GM21528 (cell line): Measurements from ENCODE around the gene CACNA1A.
"Not testable (repeated sequence)": the region's sequence is repeated elsewhere in the genome, so short reads cannot be mapped to it uniquely, and the experiment has no call there.

Source experiments
- ATAC-seq: cut with Tn5 transposase; IDR thresholded peaks from one replicate; pipeline ENCODE4 v1.9.1; 2021; ENCODE audit warnings: mild to moderate bottlenecking, moderate library complexity; ENCODE audit not compliant: unreplicated experiment, low FRiP score

The CACNA1A gene

DNA sequence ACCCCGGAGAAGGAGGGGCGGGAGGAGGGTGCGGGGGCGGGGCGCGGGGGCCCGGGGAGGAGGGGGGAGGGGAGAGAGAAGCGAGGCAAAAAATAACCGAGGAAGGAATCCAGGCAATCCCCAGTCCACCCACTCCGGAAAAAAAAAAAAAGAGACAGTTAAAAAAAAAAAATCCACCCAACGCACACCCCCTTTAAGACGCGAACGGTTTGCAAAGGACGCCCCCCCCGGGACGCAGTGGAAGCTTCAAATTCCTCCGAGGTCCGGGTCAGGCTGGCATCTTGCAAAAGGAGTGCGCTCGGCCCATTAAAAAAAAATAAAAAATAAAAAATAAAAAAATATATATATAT is at the start of gene CACNA1A:
Gene CACNA1A (minus strand): TSS at position 9 of the 350 bp plus-strand sequence. CDS start 255 bp downstream, outside the sequence.
- no peak for ATAC-seq

- no peak for ATAC-seq
Observed at GRCh38 chr19:13554506-13555240, 48.4 kb upstream of the CACNA1A start.

DNA sequence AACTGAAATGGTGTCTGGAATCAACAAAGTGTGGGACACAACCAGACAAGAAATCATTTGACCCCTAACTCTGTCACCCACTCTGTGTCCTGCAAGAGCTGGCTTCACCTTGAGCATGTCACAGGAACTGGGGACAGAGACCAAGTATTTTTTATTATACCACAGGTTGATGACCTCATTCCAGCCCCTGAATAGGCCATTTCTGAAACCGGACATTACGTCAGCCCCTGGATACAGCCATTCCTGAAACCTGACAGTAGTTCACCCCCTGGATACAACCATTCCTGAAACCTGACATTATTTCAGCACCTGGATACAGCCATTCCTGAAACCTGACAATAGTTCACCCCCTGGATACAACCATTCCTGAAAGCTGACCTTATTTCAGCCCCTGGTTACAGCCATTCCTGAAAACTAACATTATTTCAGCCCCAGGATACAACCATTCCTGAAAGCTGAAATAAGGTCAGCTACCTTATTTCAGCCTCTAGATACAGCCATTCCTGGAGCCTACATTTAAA is 47.7 kb upstream of the CACNA1A start:
- no peak for ATAC-seq

DNA sequence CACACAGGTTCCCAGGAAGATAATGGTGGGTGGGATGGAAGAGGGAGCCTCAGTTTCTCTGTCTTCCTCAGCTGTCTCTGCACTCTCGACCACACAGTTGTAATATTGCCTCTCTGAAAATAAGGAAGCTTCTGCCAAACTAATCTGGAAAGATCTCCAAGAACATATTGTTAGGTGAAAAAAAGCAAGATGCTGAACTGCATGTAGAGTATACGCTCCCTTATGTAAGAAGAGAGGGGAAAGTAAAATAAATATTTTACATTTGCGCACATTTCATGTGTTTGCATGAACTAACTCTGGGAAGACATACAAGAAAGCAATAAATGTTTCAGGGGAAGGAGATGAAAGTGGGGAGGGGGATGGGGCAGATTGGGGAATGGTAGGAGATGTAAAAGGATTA is 41.9 kb upstream of the CACNA1A start:
- ATAC-seq: no peak

DNA sequence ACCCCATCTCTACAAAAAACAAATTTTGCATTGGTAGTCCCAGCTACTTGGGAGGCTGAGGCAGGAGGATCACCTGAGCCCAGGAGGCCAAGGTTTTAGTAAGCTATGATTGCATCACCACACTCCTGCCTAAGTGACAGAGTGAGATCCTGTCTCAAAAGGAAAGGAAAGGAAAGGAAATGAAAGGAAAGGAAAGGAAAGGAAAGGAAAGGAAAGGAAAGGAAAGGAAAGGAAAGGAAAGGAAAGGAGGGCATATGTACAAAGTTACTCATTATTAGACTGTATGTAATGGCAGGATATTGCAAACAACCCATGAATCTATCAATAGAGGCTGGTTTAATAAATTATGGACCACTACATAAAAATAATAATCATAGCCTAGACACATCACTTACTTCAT is 40.8 kb upstream of the CACNA1A start:
- ATAC-seq: no peak

DNA sequence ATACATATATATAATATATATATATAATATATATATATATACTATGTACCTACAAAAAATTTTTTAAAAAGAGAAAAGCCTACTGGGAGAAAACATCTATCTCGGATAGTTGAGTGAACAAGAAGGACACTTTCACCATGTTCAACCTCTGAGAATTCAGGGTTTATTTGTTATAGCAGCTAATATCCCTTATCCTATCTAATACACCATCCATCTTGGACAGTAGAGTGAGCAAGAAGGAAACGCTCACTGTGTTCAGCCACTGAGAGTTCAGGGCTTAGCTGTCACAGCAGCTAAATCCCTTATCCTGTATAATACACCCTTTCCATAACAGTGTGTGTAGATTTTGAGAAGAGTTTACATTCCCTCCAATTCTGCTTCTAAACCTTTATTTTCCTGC is 38.1 kb upstream of the CACNA1A start:
- no peak for ATAC-seq

- no peak for ATAC-seq
Observed at GRCh38 chr19:13541554-13541953, 35.3 kb upstream of the CACNA1A start.

GRCh38 chr19:13539332-13539731 is 33.1 kb upstream of the CACNA1A start:
- ATAC-seq: no peak

DNA sequence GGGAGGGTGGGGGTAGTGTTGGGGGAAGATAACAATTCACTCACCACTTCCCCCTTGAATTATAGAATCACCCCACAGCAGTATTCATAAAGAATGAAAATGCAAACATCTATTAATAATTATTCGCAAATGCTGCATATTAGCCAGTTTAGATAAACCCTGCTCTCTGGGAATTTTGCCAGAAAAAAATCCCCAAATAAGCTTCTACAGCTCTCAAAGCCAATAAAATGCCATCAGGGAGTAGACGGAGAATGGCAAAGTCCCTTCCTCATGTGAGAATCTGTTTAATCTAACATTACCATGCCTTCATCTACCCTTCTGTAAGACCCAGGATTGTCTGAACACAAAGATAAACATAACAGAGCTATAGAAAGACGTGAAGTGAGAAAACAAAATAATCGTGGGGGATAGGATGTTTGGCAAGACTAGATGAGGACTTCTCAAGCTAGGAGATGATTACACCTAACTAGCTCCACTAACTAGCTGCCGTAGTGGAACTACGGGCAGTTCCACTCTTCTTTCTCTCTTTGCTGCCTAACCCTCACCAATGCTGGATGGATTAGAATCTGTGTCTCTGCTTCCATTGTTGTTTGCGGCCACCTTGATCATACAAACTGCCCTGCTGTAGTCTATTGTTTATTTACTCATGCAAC is 32.4 kb upstream of the CACNA1A start:
- ATAC-seq: no peak

DNA sequence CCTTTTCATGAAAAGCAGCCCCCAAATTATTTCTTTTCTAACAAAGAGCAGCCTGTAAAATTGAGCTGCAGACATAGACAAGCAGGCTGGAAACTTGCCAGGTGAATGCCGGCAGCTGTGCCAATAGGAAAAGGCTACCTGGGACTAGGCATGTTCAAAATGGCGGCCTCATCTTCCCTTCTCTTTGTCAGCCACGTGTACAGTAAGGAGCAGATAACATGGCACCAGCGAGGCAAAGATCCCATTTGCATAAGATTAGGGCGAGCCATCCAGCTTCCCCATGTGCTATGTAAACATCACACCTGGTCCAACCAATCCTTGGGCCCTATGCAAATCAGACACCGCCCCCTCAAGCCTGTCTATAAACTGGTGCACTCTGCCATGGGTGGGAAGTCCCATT is 31.2 kb upstream of the CACNA1A start:
- no peak for ATAC-seq

DNA sequence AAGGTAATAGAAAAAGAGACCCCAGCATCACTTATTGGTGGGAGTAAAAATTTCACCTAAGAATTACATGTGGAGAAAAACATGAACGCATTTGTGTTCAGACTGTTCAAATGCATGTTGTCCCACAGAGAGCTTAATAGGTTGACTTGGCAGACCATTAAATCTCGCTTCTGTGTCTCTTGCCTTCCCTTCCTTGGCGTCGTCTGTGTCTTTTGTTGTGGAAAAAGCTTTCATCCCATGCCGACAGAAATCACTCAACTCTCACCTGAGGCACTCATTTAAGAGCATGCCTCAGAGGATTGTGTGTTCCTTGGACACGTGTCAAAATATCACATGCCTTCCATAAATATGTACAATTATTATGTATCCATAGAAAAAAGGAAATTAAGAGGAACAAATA is 24.4 kb upstream of the CACNA1A start:
- no peak for ATAC-seq

GRCh38 chr19:13529721-13530120 is 23.4 kb upstream of the CACNA1A start:
- ATAC-seq: not testable (repeated sequence)

- ATAC-seq: no peak
Observed at GRCh38 chr19:13526552-13526951, 20.3 kb upstream of the CACNA1A start.

DNA sequence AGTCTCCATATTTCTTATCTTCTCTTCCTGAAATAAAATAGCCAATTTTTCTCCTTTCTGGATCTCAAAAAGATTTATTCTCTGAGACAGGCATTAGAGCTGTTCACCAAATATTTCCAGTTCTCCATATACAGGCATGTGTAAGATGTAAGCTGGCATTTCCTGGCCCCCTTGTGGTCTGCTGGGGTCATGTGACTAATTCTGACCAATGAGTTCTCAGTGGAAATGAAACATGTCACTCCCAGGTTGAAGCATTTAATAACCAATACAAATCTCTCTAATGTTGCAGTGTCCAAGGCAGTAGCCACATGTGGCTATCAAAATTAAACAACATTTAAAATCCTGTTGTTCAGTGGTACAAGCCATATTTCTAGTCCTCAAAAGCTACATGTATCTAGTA is 14.8 kb upstream of the CACNA1A start:
- ATAC-seq: no peak

DNA sequence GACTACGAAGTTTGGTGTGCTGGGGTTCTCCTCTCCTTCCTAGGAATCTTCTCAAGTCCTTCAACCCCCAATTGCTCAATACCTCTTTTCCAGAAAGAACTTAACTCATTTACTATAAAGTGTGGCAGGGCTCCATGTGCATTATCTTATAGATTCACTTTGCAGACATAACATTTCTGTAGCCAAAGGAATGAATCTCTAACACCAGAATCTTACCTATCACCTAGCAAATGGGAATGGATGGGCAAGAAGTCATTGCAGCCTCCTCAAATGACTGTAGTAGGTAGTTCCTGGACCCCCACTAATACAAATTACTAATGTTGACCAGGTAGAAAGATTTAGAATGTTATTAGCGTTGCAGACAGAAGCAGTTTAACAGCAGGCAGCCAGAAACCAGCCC is 5.7 kb upstream of the CACNA1A start:
- no peak for ATAC-seq

- ATAC-seq: no peak
Observed at GRCh38 chr19:13507053-13507611, 853 bp upstream of the CACNA1A start.

DNA sequence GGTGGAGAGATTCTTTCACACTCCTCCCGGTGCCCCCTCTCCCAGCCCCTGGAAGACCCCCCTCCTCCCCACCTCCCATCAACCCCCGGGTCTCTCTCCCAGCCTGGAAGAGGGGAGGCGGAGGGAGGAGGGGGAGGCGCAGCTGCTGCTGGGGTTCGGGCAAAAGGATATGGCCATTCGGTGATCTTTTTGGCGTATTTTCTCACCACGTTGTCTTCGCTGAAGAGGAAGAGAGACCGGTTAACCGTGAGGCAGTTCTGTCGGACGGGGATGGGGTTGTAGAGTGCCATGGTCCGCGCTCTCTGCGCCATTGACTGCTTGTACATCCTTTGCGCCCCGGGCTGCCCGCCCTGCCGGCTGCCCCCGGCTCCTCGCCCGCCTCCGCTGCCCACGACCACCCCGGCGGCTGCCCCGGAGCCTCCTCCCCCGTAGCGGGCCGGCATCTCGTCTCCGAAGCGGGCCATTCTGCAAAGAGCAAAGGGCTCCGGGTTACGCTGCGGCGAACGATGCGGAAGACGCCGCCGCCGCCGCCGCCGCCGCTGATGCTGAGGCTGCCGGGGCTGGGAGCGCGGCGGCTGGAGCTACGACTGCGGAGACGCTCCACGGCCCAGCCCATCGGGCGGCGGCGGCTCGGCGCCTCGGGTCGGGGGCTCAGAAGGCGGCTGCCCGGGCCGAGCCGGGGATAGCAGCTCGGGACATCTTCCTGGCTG is 363 bp downstream of the CACNA1A start:
- no peak for ATAC-seq

DNA sequence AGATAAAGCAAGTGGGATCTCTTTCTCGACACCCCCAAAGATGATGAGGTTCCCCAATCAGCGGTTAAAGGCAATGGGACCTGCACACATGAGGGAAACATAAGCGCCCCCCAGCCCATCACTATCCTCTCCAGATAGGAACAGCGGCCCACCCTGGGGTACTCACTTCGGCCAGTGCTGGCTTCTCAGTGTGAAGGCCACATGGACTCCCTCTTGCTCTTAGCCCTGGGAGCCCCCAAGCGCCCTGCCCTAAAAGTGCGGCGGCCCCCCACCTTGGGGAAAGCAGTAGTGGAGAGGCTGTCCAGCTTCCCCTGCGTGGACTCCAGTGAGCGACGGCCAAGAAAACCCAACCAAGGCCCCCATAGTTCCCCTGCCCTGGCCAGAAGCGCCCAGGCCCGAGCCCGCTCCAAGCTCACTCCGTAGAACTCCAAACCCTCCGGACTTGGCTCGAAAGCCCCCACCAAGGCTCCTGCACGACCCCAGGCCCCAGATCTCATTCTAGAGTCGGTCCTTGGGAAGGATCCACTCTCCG is 1.0 kb downstream of the CACNA1A start:
- ATAC-seq: no peak

- no peak for ATAC-seq
Observed at GRCh38 chr19:13503570-13504235, 2.6 kb downstream of the CACNA1A start.

DNA sequence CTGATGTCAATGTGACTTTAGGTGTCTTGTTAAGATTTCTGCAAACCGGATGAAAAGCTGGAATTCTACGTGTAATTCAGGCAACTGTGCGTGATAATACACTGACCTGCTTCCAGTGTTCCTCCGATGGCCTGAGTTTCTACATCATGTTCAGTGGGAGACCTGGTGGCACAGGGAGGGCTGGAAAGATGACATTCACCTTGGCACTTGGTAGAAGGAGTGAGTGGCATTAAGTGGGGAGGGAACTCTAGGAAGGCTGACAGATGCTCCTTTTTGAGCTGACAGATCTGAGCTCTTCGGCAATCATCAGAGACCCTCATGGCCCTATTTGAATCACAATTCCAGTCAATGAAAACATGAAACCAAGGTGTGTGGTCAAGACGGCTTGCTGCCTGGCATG is 4.0 kb downstream of the CACNA1A start:
- ATAC-seq: no peak
